Activated naive CD8-positive, alpha-beta T cell treated with anti-CD3 and anti-CD28 coated beads for 36 hours (primary cell): ENCODE results near the gene GRIK4. TPM values are rescaled to one million over a fixed set of nuclear protein-coding genes. Genes with fewer than 3 reads are reported as not detected.
"Not testable (repeated sequence)": the region's sequence is repeated elsewhere in the genome, so short reads cannot be mapped to it uniquely, and the experiment has no call there.

Source experiments
- DNase-seq: peaks from one replicate; pipeline ENCODE4 v3.0.0; 2021
- H3K27ac Mint-ChIP-seq: one replicate; pipeline ENCODE4 v1.8.0; 2022; ENCODE audit warnings: mild to moderate bottlenecking, moderate library complexity, mixed read lengths
- H3K27me3 Mint-ChIP-seq: one replicate; pipeline ENCODE4 v1.8.0; 2022; ENCODE audit warnings: mild to moderate bottlenecking, mixed read lengths
- H3K36me3 Mint-ChIP-seq: one replicate; pipeline ENCODE4 v1.8.0; 2021; ENCODE audit warnings: mild to moderate bottlenecking, mixed read lengths
- H3K4me1 Mint-ChIP-seq: one replicate; pipeline ENCODE4 v1.8.0; 2021; ENCODE audit warnings: mixed read lengths
- H3K4me3 Mint-ChIP-seq: one replicate; pipeline ENCODE4 v1.8.0; 2022; ENCODE audit warnings: mild to moderate bottlenecking, moderate library complexity, mixed read lengths
- H3K9me3 Mint-ChIP-seq: one replicate; pipeline ENCODE4 v1.8.0; 2022; ENCODE audit warnings: mixed read lengths
- total RNA-seq, 2 experiments: library from RNA; stranded (reverse); gene quantifications; one replicate each; pipeline ENCODE4 v1.2.3, GENCODE V29; 2021

GRIK4 gene
- total RNA-seq, 2 experiments from 2014 or later = 0.40 to 0.43 TPM

DNA sequence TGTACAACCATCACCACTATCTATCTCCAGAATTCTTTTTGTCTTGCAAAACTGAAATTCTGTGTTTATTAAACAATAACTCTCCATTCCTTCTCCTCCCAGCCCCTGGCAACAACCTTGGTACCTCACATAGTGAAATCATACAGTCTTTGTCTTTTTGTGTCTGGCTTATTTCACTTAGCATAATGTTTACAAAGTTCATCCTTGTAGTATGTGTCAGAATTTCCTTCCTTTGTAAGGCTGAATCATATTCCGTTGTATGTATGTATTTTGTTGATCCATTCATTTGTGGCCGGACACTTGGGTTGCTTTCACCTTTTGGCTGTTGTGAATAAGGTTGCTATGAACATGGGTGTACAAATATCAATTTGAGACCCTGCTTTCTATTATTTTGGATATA lies 268.7 kb downstream of the GRIK4 start:
- DNase-seq = no peak
- no peaks in the 10 kb centered on the region for H3K9me3 Mint-ChIP-seq

GRCh38 chr11:120781486-120782120 lies 270.1 kb downstream of the GRIK4 start:
- no peaks in the 10 kb centered on the region for H3K4me1 Mint-ChIP-seq
- no peaks in the 10 kb centered on the region for H3K27me3 Mint-ChIP-seq
- DNase-seq = no peak
- no peaks in the 10 kb centered on the region for H3K36me3 Mint-ChIP-seq
- no peaks in the 10 kb centered on the region for H3K9me3 Mint-ChIP-seq
- no peak overlapping the region for H3K27ac Mint-ChIP-seq
- no peak overlapping the region for H3K4me3 Mint-ChIP-seq

More for the DNA sequence above, 268.7 kb downstream of the GRIK4 start:
- Mint-ChIP-seq H3K4me3 (no peak overlapping the region), H3K27me3 (no peaks in the 10 kb centered on the region), H3K36me3 (no peaks in the 10 kb centered on the region), H3K27ac (no peak overlapping the region), H3K4me1 (no peaks in the 10 kb centered on the region)

DNA sequence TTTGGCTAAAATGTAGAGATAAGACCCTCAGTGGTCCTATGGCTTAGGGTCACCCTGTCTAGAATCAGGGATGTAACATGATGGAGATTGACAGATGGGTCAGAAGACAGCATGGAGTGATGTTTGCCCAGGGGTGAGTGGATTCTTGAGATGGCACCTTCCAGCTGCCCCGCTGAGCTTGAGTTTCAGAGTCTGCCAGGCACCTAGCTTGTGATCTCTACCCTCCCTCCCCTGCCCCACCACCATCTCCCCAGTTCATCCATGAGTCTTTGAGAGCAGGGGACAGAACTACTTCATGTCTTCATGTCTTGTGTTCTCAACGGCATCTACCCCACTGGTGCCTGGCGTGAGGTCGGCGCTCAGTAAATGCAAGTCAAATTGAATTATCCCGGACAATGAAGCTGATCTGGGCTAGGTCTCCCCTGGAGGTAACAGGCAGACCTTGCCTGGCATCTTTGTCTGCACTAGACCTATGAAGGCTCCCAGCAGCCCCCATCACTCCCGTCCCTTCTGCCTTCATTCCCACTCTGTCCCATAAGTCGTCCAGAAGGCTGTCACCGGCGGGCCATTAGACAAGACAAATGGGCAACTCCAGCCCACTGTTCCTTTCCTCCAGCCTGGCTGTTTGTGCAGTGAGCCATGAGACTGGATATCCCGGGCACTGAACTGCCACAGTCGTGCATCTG lies 273.2 kb downstream of the GRIK4 start:
- Mint-ChIP-seq H3K9me3 (no peaks in the 10 kb centered on the region), H3K27ac (no peak overlapping the region), H3K4me3 (no peak overlapping the region), H3K4me1 (no peaks in the 10 kb centered on the region), H3K27me3 (no peaks in the 10 kb centered on the region), H3K36me3 (no peaks in the 10 kb centered on the region)
- no peak for DNase-seq

- no peaks in the 10 kb centered on the region for H3K4me1 Mint-ChIP-seq
- H3K27ac Mint-ChIP-seq = no peak overlapping the region
- no peak overlapping the region for H3K4me3 Mint-ChIP-seq
- no peaks in the 10 kb centered on the region for H3K36me3 Mint-ChIP-seq
- H3K9me3 Mint-ChIP-seq = no peaks in the 10 kb centered on the region
- no peaks in the 10 kb centered on the region for H3K27me3 Mint-ChIP-seq
- no peak for DNase-seq
Observed at GRCh38 chr11:120785576-120785975, 274.0 kb downstream of the GRIK4 start.

DNA sequence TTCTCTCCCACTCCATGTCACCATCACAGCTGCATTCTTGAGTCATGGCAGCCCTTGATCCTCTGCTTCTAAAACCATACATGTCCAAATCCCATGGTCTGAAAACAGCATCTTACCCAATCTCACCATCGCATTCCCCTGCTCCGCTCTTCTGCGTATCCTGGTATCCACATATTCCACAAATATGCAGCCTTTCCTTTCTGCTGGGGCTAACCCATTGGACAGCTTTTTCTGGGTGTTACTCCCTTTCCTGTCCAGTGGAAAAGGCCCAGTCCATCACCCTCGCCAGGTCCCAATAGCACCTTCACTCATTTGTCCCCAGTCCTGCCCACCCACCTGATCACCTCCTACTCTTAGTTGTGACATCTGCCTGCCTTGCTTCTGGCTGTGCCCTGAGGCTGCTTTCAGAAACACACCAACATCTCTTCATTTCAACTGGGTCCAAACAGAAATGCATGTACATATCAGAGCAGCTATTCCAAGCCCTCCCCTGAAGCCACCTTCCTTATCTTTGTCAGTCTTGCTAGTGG lies 274.7 kb downstream of the GRIK4 start:
- Mint-ChIP-seq H3K9me3 (no peaks in the 10 kb centered on the region), H3K4me1 (no peaks in the 10 kb centered on the region), H3K27me3 (no peaks in the 10 kb centered on the region), H3K4me3 (no peak overlapping the region), H3K36me3 (no peaks in the 10 kb centered on the region), H3K27ac (no peak overlapping the region)
- no peak for DNase-seq

GRCh38 chr11:120787224-120787623 lies 275.7 kb downstream of the GRIK4 start:
- H3K4me3 Mint-ChIP-seq, DNase-seq, H3K27me3 Mint-ChIP-seq, H3K9me3 Mint-ChIP-seq, H3K36me3 Mint-ChIP-seq, H3K27ac Mint-ChIP-seq, H3K4me1 Mint-ChIP-seq: not testable (repeated sequence)

- H3K36me3 Mint-ChIP-seq = no peaks in the 10 kb centered on the region
- no peak overlapping the region for H3K27ac Mint-ChIP-seq
- no peaks in the 10 kb centered on the region for H3K4me1 Mint-ChIP-seq
- no peaks in the 10 kb centered on the region for H3K9me3 Mint-ChIP-seq
- no peak for DNase-seq
- H3K4me3 Mint-ChIP-seq = no peak overlapping the region
- no peaks in the 10 kb centered on the region for H3K27me3 Mint-ChIP-seq
Observed at GRCh38 chr11:120789391-120789790, 277.8 kb downstream of the GRIK4 start.

DNA sequence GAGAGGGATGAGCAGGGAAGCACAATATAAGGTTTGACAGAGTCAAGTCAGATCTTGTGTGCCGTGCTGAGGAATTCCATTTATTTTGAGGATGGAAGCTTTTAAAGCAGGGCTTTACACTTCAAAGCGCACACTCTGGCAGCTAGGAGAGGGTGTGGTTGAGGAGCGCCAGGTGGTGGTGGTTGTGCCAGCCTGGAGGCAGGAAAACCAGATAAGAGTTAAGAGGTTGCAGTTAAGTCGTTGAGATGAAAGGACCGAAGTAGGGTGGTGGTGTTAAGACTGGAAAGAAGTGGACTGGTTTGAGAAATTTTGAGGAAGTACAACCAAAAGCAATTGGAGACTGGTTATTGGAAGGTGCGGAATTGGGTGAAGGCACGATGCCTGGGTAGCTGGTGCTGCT lies 280.8 kb downstream of the GRIK4 start:
- no peaks in the 10 kb centered on the region for H3K9me3 Mint-ChIP-seq
- H3K4me1 Mint-ChIP-seq = no peaks in the 10 kb centered on the region
- H3K27me3 Mint-ChIP-seq = no peaks in the 10 kb centered on the region
- DNase-seq = no peak
- no peak overlapping the region for H3K4me3 Mint-ChIP-seq
- no peaks in the 10 kb centered on the region for H3K36me3 Mint-ChIP-seq
- H3K27ac Mint-ChIP-seq = no peak overlapping the region

GRCh38 chr11:120793150-120793549 lies 281.6 kb downstream of the GRIK4 start:
- no peaks in the 10 kb centered on the region for H3K36me3 Mint-ChIP-seq
- DNase-seq = no peak
- H3K27me3 Mint-ChIP-seq = no peaks in the 10 kb centered on the region

GRCh38 chr11:120793806-120794479 lies 282.4 kb downstream of the GRIK4 start:
- DNase-seq = no peak
- H3K9me3 Mint-ChIP-seq = no peaks in the 10 kb centered on the region
- H3K36me3 Mint-ChIP-seq = no peaks in the 10 kb centered on the region
- no peak overlapping the region for H3K4me3 Mint-ChIP-seq
- no peak overlapping the region for H3K27ac Mint-ChIP-seq
- H3K27me3 Mint-ChIP-seq = no peaks in the 10 kb centered on the region
- no peaks in the 10 kb centered on the region for H3K4me1 Mint-ChIP-seq

More at GRCh38 chr11:120793150-120793549, 281.6 kb downstream of the GRIK4 start:
- H3K4me3 Mint-ChIP-seq = no peak overlapping the region
- H3K9me3 Mint-ChIP-seq = no peaks in the 10 kb centered on the region
- H3K27ac Mint-ChIP-seq = no peak overlapping the region
- no peaks in the 10 kb centered on the region for H3K4me1 Mint-ChIP-seq

DNA sequence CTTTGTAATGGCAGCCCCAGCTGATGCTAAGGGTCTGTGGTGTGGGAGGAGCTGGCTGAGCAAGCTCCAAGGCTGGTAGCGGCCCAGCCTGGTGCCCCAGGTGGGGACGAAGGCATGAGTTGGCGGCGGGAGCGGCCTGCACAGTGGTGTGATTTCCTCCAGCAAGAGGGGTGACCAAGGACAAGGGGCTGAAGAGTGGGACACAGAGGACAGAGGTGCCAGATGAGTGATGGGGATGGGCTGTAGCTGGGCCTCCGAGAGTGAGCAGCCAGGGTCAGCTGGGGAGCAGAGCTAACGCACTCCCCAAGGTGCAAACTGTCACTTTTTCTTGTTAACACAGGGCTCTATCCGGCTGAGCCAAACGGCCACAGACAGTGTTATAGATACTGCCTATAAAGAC lies 283.2 kb downstream of the GRIK4 start:
- no peak overlapping the region for H3K4me3 Mint-ChIP-seq
- no peaks in the 10 kb centered on the region for H3K4me1 Mint-ChIP-seq
- H3K9me3 Mint-ChIP-seq = no peaks in the 10 kb centered on the region
- no peaks in the 10 kb centered on the region for H3K27me3 Mint-ChIP-seq
- no peak overlapping the region for H3K27ac Mint-ChIP-seq
- no peaks in the 10 kb centered on the region for H3K36me3 Mint-ChIP-seq
- DNase-seq = no peak

DNA sequence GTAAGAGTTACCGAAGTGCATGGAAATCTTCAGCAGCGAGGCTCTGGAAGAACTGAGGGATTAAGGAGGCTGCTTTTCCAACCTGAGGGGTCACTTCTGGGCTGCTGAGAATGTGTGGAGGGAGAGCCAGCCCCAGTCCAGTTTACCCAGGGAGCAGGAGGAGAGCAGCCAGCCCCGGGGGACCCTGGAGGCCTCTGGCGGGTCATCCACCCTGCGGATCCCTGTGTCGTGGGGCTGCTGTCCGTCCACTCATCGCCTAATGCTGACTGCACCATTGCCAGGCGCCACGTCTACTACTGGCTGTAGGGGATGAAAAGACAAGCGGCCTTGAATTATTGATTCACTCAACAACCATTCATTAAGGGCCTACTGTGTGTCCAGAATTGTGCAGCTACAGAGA lies 283.6 kb downstream of the GRIK4 start:
- Mint-ChIP-seq H3K9me3 (no peaks in the 10 kb centered on the region), H3K4me3 (no peak overlapping the region), H3K4me1 (no peaks in the 10 kb centered on the region), H3K36me3 (no peaks in the 10 kb centered on the region), H3K27ac (no peak overlapping the region), H3K27me3 (no peaks in the 10 kb centered on the region)
- DNase-seq = no peak

DNA sequence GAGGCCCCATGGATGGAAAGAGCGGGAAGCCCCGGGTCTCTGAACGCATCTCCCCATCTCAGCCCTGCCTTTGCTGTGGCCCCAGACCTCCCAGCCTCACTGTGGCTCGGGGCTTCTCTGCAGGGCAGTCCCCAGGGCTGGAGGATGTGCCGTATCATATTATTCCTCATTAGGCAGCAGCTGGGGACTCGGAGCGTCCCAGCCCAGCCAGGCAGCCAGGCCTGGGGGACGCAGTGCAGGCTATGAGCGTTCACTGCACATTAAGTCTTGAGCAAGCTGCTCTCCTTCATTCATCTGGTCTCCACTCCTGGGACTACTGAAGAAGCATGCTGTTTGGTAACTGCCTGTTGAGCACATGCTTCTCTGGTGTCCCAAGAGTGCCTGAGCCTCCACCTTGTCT lies 285.6 kb downstream of the GRIK4 start:
- Mint-ChIP-seq H3K9me3 (no peaks in the 10 kb centered on the region), H3K27ac (no peak overlapping the region)
- no peak for DNase-seq

DNA sequence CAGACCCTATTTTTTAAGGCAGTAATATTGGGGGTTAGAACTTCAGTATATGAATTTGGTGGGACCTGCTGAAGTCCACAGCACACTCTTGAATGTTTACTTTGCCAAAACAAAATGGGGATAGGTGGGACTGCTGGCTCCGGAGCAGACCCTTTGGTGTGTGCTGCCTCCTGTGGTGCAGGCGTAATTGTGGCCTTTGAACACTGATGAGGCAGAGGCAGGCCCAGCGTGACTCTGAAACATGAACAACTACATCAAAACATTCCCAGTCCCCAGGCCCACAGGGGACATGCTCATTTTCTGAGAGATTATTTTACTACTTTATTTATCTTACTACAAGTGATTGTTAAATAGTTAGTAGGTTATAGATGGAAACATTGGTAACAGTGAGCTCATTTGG lies 287.3 kb downstream of the GRIK4 start:
- no peak overlapping the region for H3K27ac Mint-ChIP-seq
- no peaks in the 10 kb centered on the region for H3K9me3 Mint-ChIP-seq
- no peaks in the 10 kb centered on the region for H3K36me3 Mint-ChIP-seq
- DNase-seq = no peak
- peaks cover 20% of the 10 kb centered on the region for H3K27me3 Mint-ChIP-seq
- no peak overlapping the region for H3K4me3 Mint-ChIP-seq
- peaks cover 3% of the 10 kb centered on the region for H3K4me1 Mint-ChIP-seq

More for the DNA sequence above, 285.6 kb downstream of the GRIK4 start:
- Mint-ChIP-seq H3K4me1 (no peaks in the 10 kb centered on the region), H3K4me3 (no peak overlapping the region), H3K27me3 (peaks cover 11% of the 10 kb centered on the region), H3K36me3 (no peaks in the 10 kb centered on the region)

- peaks cover 3% of the 10 kb centered on the region for H3K4me1 Mint-ChIP-seq
- no peak for DNase-seq
- H3K36me3 Mint-ChIP-seq = no peaks in the 10 kb centered on the region
- H3K4me3 Mint-ChIP-seq = no peak overlapping the region
- no peak overlapping the region for H3K27ac Mint-ChIP-seq
- H3K27me3 Mint-ChIP-seq = peaks cover 28% of the 10 kb centered on the region
- H3K9me3 Mint-ChIP-seq = no peaks in the 10 kb centered on the region
Observed at GRCh38 chr11:120800206-120800605, 288.7 kb downstream of the GRIK4 start.
